Progenitor cell of endocrine pancreas (in vitro differentiated cells): Measurements from ENCODE around the gene MORC4. TPM values are rescaled to one million over a fixed set of nuclear protein-coding genes. Genes with fewer than 3 reads are reported as not detected.

Experiments used
- DNase-seq: peaks from one replicate; pipeline ENCODE4 v3.0.0; 2021; ENCODE audit warnings: low spot score; ENCODE audit not compliant: unreplicated experiment
- H3K27ac Mint-ChIP-seq: 2 replicates; pipeline ENCODE4 v1.8.0; 2021; ENCODE audit warnings: mild to moderate bottlenecking, moderate library complexity, mixed read lengths
- H3K27me3 Mint-ChIP-seq: 2 replicates; pipeline ENCODE4 v1.8.0; 2021; ENCODE audit warnings: mixed read lengths
- H3K36me3 Mint-ChIP-seq: 2 replicates; pipeline ENCODE4 v1.8.0; 2022; ENCODE audit warnings: mixed read lengths; ENCODE audit not compliant: insufficient read depth
- H3K4me1 Mint-ChIP-seq: 2 replicates; pipeline ENCODE4 v1.8.0; 2021; ENCODE audit warnings: low read depth, mixed read lengths
- H3K4me3 Mint-ChIP-seq: 2 replicates; pipeline ENCODE4 v1.8.0; 2021; ENCODE audit warnings: low read depth, mild to moderate bottlenecking, moderate library complexity, mixed read lengths
- H3K9me3 Mint-ChIP-seq: 2 replicates; pipeline ENCODE4 v1.8.0; 2021; ENCODE audit warnings: low read depth, mixed read lengths
- total RNA-seq: library from RNA; stranded (reverse); gene quantifications from 2 replicates; pipeline ENCODE4 v1.2.1, GENCODE V29; 2021
- TF ChIP-seq, protein P1 (sequence below): fragments of 200-600 bp; sonication (generic); IDR thresholded peaks from one replicate; pipeline ENCODE4 v1.5.0; 2021; ENCODE audit warnings: antibody characterized with exemption, mild to moderate bottlenecking; ENCODE audit not compliant: unreplicated experiment

The MORC4 gene
- total RNA-seq, 1 donor from 2014 or later, result 15.8 TPM

GRCh38 chrX:106899841-106900240 is 100.2 kb downstream of the MORC4 start:
- Mint-ChIP-seq H3K27ac (no peak overlapping the region), H3K4me3 (no peak overlapping the region), H3K9me3 (peaks cover 18% of the 10 kb centered on the region), H3K36me3 (no peaks in the 10 kb centered on the region), H3K27me3 (no peaks in the 10 kb centered on the region), H3K4me1 (peaks cover 2% of the 10 kb centered on the region)
- TF ChIP-seq, protein P1, sequence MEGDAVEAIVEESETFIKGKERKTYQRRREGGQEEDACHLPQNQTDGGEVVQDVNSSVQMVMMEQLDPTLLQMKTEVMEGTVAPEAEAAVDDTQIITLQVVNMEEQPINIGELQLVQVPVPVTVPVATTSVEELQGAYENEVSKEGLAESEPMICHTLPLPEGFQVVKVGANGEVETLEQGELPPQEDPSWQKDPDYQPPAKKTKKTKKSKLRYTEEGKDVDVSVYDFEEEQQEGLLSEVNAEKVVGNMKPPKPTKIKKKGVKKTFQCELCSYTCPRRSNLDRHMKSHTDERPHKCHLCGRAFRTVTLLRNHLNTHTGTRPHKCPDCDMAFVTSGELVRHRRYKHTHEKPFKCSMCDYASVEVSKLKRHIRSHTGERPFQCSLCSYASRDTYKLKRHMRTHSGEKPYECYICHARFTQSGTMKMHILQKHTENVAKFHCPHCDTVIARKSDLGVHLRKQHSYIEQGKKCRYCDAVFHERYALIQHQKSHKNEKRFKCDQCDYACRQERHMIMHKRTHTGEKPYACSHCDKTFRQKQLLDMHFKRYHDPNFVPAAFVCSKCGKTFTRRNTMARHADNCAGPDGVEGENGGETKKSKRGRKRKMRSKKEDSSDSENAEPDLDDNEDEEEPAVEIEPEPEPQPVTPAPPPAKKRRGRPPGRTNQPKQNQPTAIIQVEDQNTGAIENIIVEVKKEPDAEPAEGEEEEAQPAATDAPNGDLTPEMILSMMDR, result no peak
- DNase-seq, result no peak

- no peak overlapping the region for H3K4me3 Mint-ChIP-seq
Observed at GRCh38 chrX:106899276-106899675, 100.7 kb downstream of the MORC4 start.

GRCh38 chrX:106898462-106898861 is 101.5 kb downstream of the MORC4 start:
- H3K4me1 Mint-ChIP-seq, result peaks cover 2% of the 10 kb centered on the region
- no peaks in the 10 kb centered on the region for H3K27me3 Mint-ChIP-seq
- peaks cover 14% of the 10 kb centered on the region for H3K9me3 Mint-ChIP-seq
- H3K36me3 Mint-ChIP-seq, result no peaks in the 10 kb centered on the region
- TF ChIP-seq, protein P1, result peak; percentile 43
- H3K4me3 Mint-ChIP-seq, result no peak overlapping the region
- DNase-seq, result no peak
- H3K27ac Mint-ChIP-seq, result peak overlapping the region; percentile 56

More at GRCh38 chrX:106899276-106899675, 100.7 kb downstream of the MORC4 start:
- DNase-seq, result no peak
- no peaks in the 10 kb centered on the region for H3K27me3 Mint-ChIP-seq
- H3K36me3 Mint-ChIP-seq, result no peaks in the 10 kb centered on the region
- TF ChIP-seq, protein P1, result no peak
- no peak overlapping the region for H3K27ac Mint-ChIP-seq
- peaks cover 2% of the 10 kb centered on the region for H3K4me1 Mint-ChIP-seq
- H3K9me3 Mint-ChIP-seq, result peaks cover 14% of the 10 kb centered on the region

DNA sequence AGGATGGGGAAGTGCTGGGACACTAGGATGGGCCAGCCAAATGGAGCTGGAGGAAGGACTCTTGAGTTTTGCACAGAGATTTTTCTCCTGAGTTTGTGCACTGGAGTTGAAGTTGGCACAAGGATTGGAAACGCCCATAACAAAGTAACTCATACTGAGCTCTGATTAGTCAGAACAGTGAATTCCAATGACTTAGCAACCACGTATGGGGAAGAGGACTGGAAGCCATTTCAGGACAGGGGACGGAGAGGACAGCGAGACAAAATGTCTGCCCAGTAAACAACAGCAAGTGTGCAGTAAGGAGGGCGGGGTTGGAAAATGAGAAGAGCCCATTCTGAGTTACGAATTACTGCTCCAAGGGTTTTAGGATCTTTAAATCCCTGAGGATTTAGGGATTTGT is 102.8 kb downstream of the MORC4 start:
- no peak overlapping the region for H3K4me3 Mint-ChIP-seq
- DNase-seq, result no peak
- H3K27me3 Mint-ChIP-seq, result no peaks in the 10 kb centered on the region
- H3K27ac Mint-ChIP-seq, result no peak overlapping the region
- no peaks in the 10 kb centered on the region for H3K36me3 Mint-ChIP-seq
- H3K9me3 Mint-ChIP-seq, result peaks cover 14% of the 10 kb centered on the region
- peaks cover 2% of the 10 kb centered on the region for H3K4me1 Mint-ChIP-seq
- TF ChIP-seq, protein P1, result no peak

DNA sequence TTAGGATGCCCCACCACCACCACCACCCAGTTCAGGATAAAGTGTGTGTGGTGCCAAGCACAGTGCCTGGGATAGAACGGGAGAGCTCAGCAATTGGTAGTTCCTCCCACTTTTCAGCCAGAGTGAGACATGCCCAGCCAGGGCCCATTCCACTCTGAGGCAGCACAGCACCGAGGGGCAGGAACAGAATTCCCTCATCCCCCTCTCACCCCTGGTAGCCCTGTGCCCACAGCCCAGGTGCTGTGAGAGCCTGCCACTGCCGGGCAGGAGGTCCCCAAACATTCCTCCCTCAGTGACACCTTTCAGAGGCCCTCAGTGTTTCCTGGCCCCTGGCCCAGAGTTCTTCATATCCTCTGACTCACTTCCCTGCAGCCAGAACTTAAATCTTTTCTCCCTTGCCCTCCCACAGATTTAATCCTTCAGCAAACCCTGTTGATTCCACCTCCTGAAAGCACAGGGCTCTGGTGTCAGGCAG is 105.0 kb downstream of the MORC4 start:
- Mint-ChIP-seq H3K36me3 (no peaks in the 10 kb centered on the region), H3K4me1 (peaks cover 2% of the 10 kb centered on the region), H3K27ac (no peak overlapping the region), H3K9me3 (peaks cover 14% of the 10 kb centered on the region), H3K27me3 (no peaks in the 10 kb centered on the region), H3K4me3 (no peak overlapping the region)
- TF ChIP-seq, protein P1, result no peak
- no peak for DNase-seq
